Thyroid gland (tissue), 4 donors: ENCODE results near the gene LRRC47. TPM values are rescaled to one million over a fixed set of nuclear protein-coding genes. Genes with fewer than 3 reads are reported as not detected.
A peak's percentile ranks its signal among the peaks of the same experiment; 100 is the strongest.

Source experiments
- DNase-seq, 2 donors: peaks; one replicate each; pipeline ENCODE4 v3.0.0-alpha.2; 2019
- H3K27ac ChIP-seq, 3 donors: fragments of 200-600 bp; sonication (generic); 1 replicate in 2 of 3; 2 replicates in 1 of 3; pipeline ENCODE4 v1.5.1; 2016 to 2019; ENCODE audit warnings: mild to moderate bottlenecking in 1 of 3, moderate library complexity in 1 of 3
- H3K27me3 ChIP-seq: fragments of 200-600 bp; sonication (generic); one replicate; pipeline ENCODE4 v1.5.1; 2019
- H3K36me3 ChIP-seq, 2 donors: fragments of 200-600 bp; sonication (generic); one replicate each; pipeline ENCODE4 v1.5.1; 2016 to 2019
- H3K4me1 ChIP-seq, 2 donors: fragments of 200-600 bp; sonication (generic); one replicate each; pipeline ENCODE4 v1.5.1; 2017 to 2019
- H3K4me3 ChIP-seq, 3 donors: fragments of 200-600 bp; sonication (generic); replicated peaks in 1 of 3; 1 replicate in 2 of 3; 2 replicates in 1 of 3; pipeline ENCODE4 v1.5.1; 2016; ENCODE audit warnings: mild to moderate bottlenecking in 1 of 3
- H3K9me3 ChIP-seq: fragments of 200-600 bp; sonication (generic); one replicate; pipeline ENCODE4 v1.5.1; 2017
- CTCF ChIP-seq, 6 experiments: fragments of 200-600 bp in 3 of 6; fragments of 450-650 bp in 3 of 6; sonication (generic) in 3 of 6; IDR thresholded peaks; one replicate each; pipeline ENCODE4 v1.5.1; 2016 to 2019; ENCODE audit warnings: antibody characterized with exemption in 6 of 6, mild to moderate bottlenecking in 2 of 6, inconsistent platforms in 1 of 6, moderate library complexity in 1 of 6
- POLR2A ChIP-seq, 2 donors: fragments of 450-650 bp; IDR thresholded peaks; one replicate each; pipeline ENCODE4 v1.6.1; 2017; ENCODE audit warnings: antibody characterized with exemption in 2 of 2, mild to moderate bottlenecking in 2 of 2, moderate library complexity in 1 of 2
- WGBS, 2 donors: methylation state at CpG; one replicate each; pipeline ENCODE4 v1.1.5; 2017; 5-methylcytosine and 5-hydroxymethylcytosine counted together
- intact Hi-C: fragments of 100-400 bp; cut with DNase I; formaldehyde crosslinking; loops from one replicate; pipeline ENCODE4 v1.15.1; 2023
- total RNA-seq, 4 donors: library from RNA; depleted of rRNA; stranded (reverse); fragments of >200 nt; gene quantifications; one replicate each; pipeline ENCODE4 v1.2.3, GENCODE V29; 2016

LRRC47 gene
- total RNA-seq, 4 donors from 2014 or later, result 38.7 to 45.2 (median 43.7) TPM

GRCh38 chr1:3772715-3773571, 23.4 kb downstream of the LRRC47 start, which contains the start of gene SMIM1:
TSS of gene SMIM1 (plus strand) at chr1:3772749. CDS start at chr1:3775374, 2,625 bp downstream.
- no peak for TF ChIP-seq POLR2A (IDR thresholded peaks at IDR 0.05)
- TF ChIP-seq CTCF (IDR thresholded peaks at IDR 0.05), result no peak
- Histone ChIP-seq H3K9me3 (no peaks in the 10 kb centered on the region), H3K4me1 (peaks cover 46 to 60% of the 10 kb centered on the region in 2 donors), H3K4me3 (peak within 1 kb of the TSS in 2 of 3 donors; percentile 49 to 65), H3K27me3 (no peaks in the 10 kb centered on the region), H3K27ac (peak within 1 kb of the TSS; percentile 45 to 69 (median 64)), H3K36me3 (no peaks in the 10 kb centered on the region)
- intact Hi-C loops, result no loop called here
- 9 to 10% methylated on average over 21 to 23 of the region's 55 CpGs for WGBS, 2 donors
- peak; percentile 60 to 64 for DNase-seq

GRCh38 chr1:3772027-3772714, 24.1 kb downstream of the LRRC47 start:
- Histone ChIP-seq H3K36me3 (no peaks in the 10 kb centered on the region), H3K27ac (peak overlapping the region in 1 of 3 donors; percentile 64), H3K9me3 (no peaks in the 10 kb centered on the region), H3K27me3 (no peaks in the 10 kb centered on the region), H3K4me1 (peaks cover 42 to 57% of the 10 kb centered on the region in 2 donors), H3K4me3 (peak overlapping the region in 2 of 3 donors; percentile 49 to 65)
- WGBS, 2 donors, result 0% methylated on average over 6 to 10 of the region's 61 CpGs
- intact Hi-C loops, result no loop called here
- peak; percentile 95 to 96 for DNase-seq
- TF ChIP-seq CTCF (IDR thresholded peaks at IDR 0.05) (no peak), POLR2A (IDR thresholded peaks at IDR 0.05) (peak in 1 of 2 donors; percentile 19)

GRCh38 chr1:3771108-3772026, 24.9 kb downstream of the LRRC47 start:
- H3K36me3 ChIP-seq, result no peaks in the 10 kb centered on the region
- intact Hi-C loops, result no loop called here
- H3K4me1 ChIP-seq, result peaks cover 34 to 49% of the 10 kb centered on the region in 2 donors
- no peak for TF ChIP-seq CTCF (IDR thresholded peaks at IDR 0.05)
- no peak for TF ChIP-seq POLR2A (IDR thresholded peaks at IDR 0.05)
- H3K9me3 ChIP-seq, result no peaks in the 10 kb centered on the region
- no peak for DNase-seq
- no peaks in the 10 kb centered on the region for H3K27me3 ChIP-seq
- peak overlapping the region in 1 of 3 donors; percentile 65 for H3K4me3 ChIP-seq
- WGBS, 2 donors, result 45 to 67% methylated on average over 7 to 26 of the region's 32 CpGs
- H3K27ac ChIP-seq, result no peak overlapping the region

- WGBS, 2 donors, result 93 to 94% methylated on average over 13 to 15 of the region's 16 CpGs
- Histone ChIP-seq H3K27me3 (no peaks in the 10 kb centered on the region), H3K4me1 (peaks cover 22 to 37% of the 10 kb centered on the region in 2 donors), H3K9me3 (no peaks in the 10 kb centered on the region), H3K36me3 (no peaks in the 10 kb centered on the region), H3K27ac (no peak overlapping the region), H3K4me3 (no peak overlapping the region)
- intact Hi-C loops, result no loop called here
- TF ChIP-seq CTCF (IDR thresholded peaks at IDR 0.05) (no peak), POLR2A (IDR thresholded peaks at IDR 0.05) (no peak)
- DNase-seq, result no peak
Observed at GRCh38 chr1:3770047-3770765, 26.1 kb downstream of the LRRC47 start.
